ENCODE results near the gene SLC47A2. TPM values are rescaled to one million over a fixed set of nuclear protein-coding genes. Genes with fewer than 3 reads are reported as not detected.

SLC47A2 gene
- total and polyA plus RNA-seq, 8 donors = not detected

DNA sequence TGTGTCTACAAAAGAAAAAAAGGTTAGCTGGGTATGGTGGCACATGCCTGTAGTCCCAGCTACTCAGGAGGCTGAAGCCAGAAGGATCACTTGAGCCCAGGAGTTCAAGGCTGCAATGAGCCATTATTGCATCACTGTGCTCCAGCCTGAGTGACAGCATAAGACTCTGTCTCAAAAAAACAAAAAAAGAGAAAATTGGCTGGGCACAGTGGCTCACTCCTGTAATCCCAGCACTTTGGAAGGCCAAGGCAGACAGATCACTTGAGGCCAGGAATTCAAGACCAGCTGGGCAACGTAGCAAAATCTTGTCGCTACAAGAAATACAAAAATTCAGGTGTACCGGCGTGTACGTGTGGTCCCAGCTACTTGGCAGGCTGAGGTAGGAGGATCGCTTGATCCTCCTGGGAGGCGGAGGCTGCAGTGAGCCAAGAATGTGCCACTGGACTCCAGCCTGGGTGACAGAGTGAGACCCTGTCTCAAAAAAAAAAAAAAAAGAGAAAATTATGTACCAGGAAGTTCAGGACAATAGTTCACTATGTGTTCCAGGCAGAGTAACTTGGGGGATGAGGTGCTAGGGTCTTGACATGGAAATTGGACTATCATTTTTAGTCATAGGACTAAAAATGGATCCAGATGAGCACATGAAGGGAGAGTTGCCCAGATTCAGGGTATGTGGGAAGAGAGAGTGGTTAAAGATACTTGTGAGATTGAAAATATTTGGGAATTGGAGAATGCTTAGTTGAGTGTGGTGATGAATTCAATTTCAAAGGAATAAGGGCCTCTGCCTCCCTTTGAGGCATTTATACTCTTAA is 56.8 kb downstream of the SLC47A2 start:
- H3K4me1 ChIP-seq = peaks cover 9 to 28% (median 23%) of the 10 kb centered on the region in 3 donors

DNA sequence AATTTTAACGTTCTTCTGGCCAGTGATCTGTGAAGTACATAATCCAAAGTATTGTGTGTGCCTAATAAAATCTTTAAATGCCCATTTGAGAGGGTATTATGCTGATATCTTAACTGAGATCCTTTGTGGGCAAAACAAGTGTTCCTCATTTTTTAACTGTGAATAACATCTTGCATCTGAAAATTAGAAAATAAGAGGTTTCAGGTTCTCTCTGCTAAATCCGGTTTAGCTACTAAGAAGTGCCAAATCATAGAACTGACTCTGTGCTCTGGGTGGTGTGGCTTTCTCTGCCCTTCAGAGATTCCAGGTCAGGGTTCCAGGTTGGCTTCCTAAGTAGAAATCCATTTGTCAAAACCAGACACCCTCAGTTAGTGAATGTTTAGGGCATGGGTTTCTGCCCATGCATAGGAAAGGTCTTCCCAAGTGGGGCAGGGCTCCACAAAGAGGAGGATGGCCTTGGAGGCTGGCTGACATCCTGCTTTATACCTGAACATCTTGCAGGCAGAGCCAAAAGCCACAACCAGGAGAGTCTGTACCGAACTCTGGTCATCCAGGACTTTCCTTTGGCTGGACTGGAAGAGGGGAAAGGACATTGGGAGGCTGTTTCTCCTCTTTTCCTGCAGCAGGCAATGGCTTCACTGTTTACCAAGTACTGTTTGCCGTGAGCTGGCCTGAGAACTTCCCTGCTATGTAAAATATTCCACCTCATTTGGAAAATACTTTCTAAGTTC is 59.4 kb downstream of the SLC47A2 start:
- no peak overlapping the region for H3K27ac ChIP-seq
- H3K9me3 ChIP-seq = no peaks in the 10 kb centered on the region
- peaks cover 0 to 32% (median 3%) of the 10 kb centered on the region in 3 donors for H3K36me3 ChIP-seq
- TF ChIP-seq, protein P1, sequence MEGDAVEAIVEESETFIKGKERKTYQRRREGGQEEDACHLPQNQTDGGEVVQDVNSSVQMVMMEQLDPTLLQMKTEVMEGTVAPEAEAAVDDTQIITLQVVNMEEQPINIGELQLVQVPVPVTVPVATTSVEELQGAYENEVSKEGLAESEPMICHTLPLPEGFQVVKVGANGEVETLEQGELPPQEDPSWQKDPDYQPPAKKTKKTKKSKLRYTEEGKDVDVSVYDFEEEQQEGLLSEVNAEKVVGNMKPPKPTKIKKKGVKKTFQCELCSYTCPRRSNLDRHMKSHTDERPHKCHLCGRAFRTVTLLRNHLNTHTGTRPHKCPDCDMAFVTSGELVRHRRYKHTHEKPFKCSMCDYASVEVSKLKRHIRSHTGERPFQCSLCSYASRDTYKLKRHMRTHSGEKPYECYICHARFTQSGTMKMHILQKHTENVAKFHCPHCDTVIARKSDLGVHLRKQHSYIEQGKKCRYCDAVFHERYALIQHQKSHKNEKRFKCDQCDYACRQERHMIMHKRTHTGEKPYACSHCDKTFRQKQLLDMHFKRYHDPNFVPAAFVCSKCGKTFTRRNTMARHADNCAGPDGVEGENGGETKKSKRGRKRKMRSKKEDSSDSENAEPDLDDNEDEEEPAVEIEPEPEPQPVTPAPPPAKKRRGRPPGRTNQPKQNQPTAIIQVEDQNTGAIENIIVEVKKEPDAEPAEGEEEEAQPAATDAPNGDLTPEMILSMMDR (IDR thresholded peaks at IDR 0.05) = no peak
- H3K27me3 ChIP-seq = no peaks in the 10 kb centered on the region
- whole genome bisulfite sequencing, 2 donors = 47 to 48% methylated on average over 4 of the region's 4 CpGs
- no peak for DNase-seq
- no peak overlapping the region for H3K4me3 ChIP-seq
- no peak for ATAC-seq
- intact Hi-C loops (cut with DNase I) = no loop called here
- peaks cover 14 to 36% (median 30%) of the 10 kb centered on the region in 3 donors for H3K4me1 ChIP-seq
- no peak for FAIRE-seq

More for the DNA sequence above, 56.8 kb downstream of the SLC47A2 start:
- H3K4me3 ChIP-seq = no peak overlapping the region
- H3K36me3 ChIP-seq = peaks cover 0 to 42% (median 3%) of the 10 kb centered on the region in 3 donors
- peak in 3 of 6 donors; percentile 63 to 67 (median 63) for DNase-seq
- TF ChIP-seq, protein P1 (IDR thresholded peaks at IDR 0.05) = no peak
- peak; percentile 64 to 85 (median 73) for ATAC-seq
- H3K27me3 ChIP-seq = no peaks in the 10 kb centered on the region
- H3K9me3 ChIP-seq = no peaks in the 10 kb centered on the region
- no peak for FAIRE-seq
- peak overlapping the region; percentile 28 to 73 (median 64) for H3K27ac ChIP-seq
- intact Hi-C loops (cut with DNase I) = no loop called here
- WGBS, 2 donors = 64 to 69% methylated on average over 7 of the region's 7 CpGs

DNA sequence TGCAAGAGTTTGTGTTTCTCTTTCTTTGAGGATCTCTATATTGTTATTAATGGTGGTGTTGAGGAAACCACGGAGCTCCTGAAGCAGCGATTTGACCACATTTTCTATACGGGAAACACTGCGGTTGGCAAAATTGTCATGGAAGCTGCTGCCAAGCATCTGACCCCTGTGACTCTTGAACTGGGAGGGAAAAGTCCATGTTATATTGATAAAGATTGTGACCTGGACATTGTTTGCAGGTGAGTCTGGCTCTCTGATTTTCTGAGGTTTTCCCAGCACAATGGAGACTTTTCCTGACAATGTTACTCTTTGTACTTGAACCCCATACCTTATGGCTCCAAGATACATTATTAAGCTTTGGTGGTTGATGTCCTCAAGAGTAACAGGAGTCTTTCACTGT is 60.0 kb downstream of the SLC47A2 start:
- WGBS, 2 donors = 90% methylated on average over 4 of the region's 4 CpGs
- H3K4me1 ChIP-seq = peaks cover 20 to 43% (median 37%) of the 10 kb centered on the region in 3 donors
- H3K36me3 ChIP-seq = peaks cover 0 to 30% (median 3%) of the 10 kb centered on the region in 3 donors
- no peak for ATAC-seq
- no peak for DNase-seq
- no peak overlapping the region for H3K27ac ChIP-seq
- no peak for FAIRE-seq
- TF ChIP-seq, protein P1 (IDR thresholded peaks at IDR 0.05) = no peak
- no peak overlapping the region for H3K4me3 ChIP-seq
- H3K9me3 ChIP-seq = no peaks in the 10 kb centered on the region
- intact Hi-C loops (cut with DNase I) = no loop called here
- no peaks in the 10 kb centered on the region for H3K27me3 ChIP-seq

DNA sequence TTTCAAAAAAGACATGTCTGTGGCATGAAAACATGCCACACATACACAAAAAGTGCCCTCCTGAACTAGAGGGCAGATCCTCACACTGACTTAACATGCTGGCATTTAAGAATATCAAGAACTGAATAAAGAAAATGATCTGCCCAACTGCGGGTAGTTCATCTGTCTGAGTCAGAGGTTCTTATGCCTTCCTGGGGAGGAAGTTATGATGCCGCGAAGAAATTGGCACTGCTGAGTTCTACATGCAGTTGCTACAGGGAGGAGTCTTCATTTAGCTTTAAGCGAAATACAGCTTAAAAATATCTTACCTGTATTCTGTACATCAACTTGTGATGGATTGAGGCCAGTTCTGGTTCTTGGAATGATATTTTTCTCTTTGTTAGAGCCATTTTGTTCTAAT is 61.5 kb downstream of the SLC47A2 start:
- Histone ChIP-seq H3K27me3 (no peaks in the 10 kb centered on the region), H3K9me3 (no peaks in the 10 kb centered on the region), H3K4me3 (no peak overlapping the region), H3K4me1 (peaks cover 20 to 35% (median 34%) of the 10 kb centered on the region in 3 donors), H3K36me3 (peaks cover 0 to 30% (median 3%) of the 10 kb centered on the region in 3 donors), H3K27ac (no peak overlapping the region)
- FAIRE-seq = no peak
- TF ChIP-seq, protein P1 (IDR thresholded peaks at IDR 0.05) = no peak
- no peak for ATAC-seq
- WGBS, 2 donors = 98 to 99% methylated on average over 4 of the region's 4 CpGs
- no peak for DNase-seq
- intact Hi-C loops (cut with DNase I) = no loop called here

Data from pancreas (tissue), 10 donors.